ENCODE measurements around the gene LDB3. TPM values are rescaled to one million over a fixed set of nuclear protein-coding genes. Genes with fewer than 3 reads are reported as not detected.

The LDB3 gene
- total and polyA plus RNA-seq, 2 of the 4 experiments (the other 2 are of a cell fraction), result 0.36 to 2.6 TPM

GRCh38 chr10:86693721-86694369 is 25.5 kb downstream of the LDB3 start:
- intact Hi-C loops (cut with micrococcal nuclease) (loop anchor here (1.0 to 2.0 kb wide), 2 partner anchors 205 to 245 kb away; no protein-coding TSS in a partner anchor), in situ Hi-C loops (cut with MboI; ENCODE audit: low sequenced_read_pairs) (no loop called here)
- H2BK15ac ChIP-seq (ENCODE audit: low read depth, low read length), result no peak overlapping the region

More at GRCh38 chr10:86693721-86694369, 25.5 kb downstream of the LDB3 start:
- no peaks in the 10 kb centered on the region for H3K27me3 ChIP-seq (ENCODE audit: control insufficient read depth, insufficient read depth, low read length)
- peak; percentile 93 for ATAC-seq (ENCODE audit: low read depth)
- H2AFZ ChIP-seq (replicated peaks; ENCODE audit: low read length, poor library complexity), result peak overlapping the region; percentile 80
- H3K23ac ChIP-seq (ENCODE audit: low read depth, low read length), result 0 out of 2 replicates have a peak overlapping the region, but pooled peaks have one; percentile 66
- H2AK9ac ChIP-seq (replicated peaks; ENCODE audit: low read depth, low read length, poor library complexity), result peak overlapping the region; percentile 31
- ChIA-PET POLR2A (ENCODE audit: unreplicated experiment) (no interaction called here), CTCF (interaction anchor here (1.0 to 1.6 kb wide), 5 partner anchors 13 to 245 kb away, joined by 3 to 12 read pairs (median 4); no protein-coding TSS in a partner anchor)
- no peak overlapping the region for H2BK20ac ChIP-seq (ENCODE audit: low read depth, low read length)
- no peak overlapping the region for H3K18ac ChIP-seq (ENCODE audit: low read depth, low read length)
- no peak overlapping the region for H3K4me3 ChIP-seq (ENCODE audit: insufficient read depth, low read depth, low read length)
- no peaks in the 10 kb centered on the region for H3K9me3 ChIP-seq (ENCODE audit: control insufficient read depth, insufficient read depth, low read length)
- H3K4me1 ChIP-seq (ENCODE audit: control insufficient read depth, insufficient read depth, low read length), result peaks cover 6% of the 10 kb centered on the region; the same call in 1 of the 2 replicates
- H3K14ac ChIP-seq (replicated peaks; ENCODE audit: low read depth, low read length), result no peak overlapping the region; the same call in 1 of the 2 replicates
- no peak overlapping the region for H4K5ac ChIP-seq (ENCODE audit: low read depth, low read length)
- no peak overlapping the region for H3K4ac ChIP-seq (ENCODE audit: low read depth, low read length)
- no peaks in the 10 kb centered on the region for H3K36me3 ChIP-seq (ENCODE audit: control insufficient read depth, insufficient read depth, low read length)
- TF ChIP-seq RAD21 (IDR thresholded peaks at IDR 0.05; ENCODE audit: low read length) (peak; percentile 60), SMC3 (IDR thresholded peaks at IDR 0.05; ENCODE audit: low read depth, low read length) (peak; percentile 82), CTCF (conservative IDR thresholded peaks at IDR 0.05; ENCODE audit: low read depth, low read length) (peak; percentile 75), MAFK (IDR thresholded peaks at IDR 0.05; ENCODE audit: low read depth, low read length) (no peak)
- no peaks in the 10 kb centered on the region for H3K79me1 ChIP-seq (ENCODE audit: low read depth in 1 of 2, low read length in 2 of 2)
- no peak overlapping the region for H2BK5ac ChIP-seq (ENCODE audit: low read depth, low read length, poor library complexity, severe bottlenecking)
- DNase-seq, result peak; percentile 51
- WGBS, 2 experiments (ENCODE audit: extremely low coverage in 2 of 2, insufficient read length in 1 of 2), result 10% methylated on average over 4 of the region's 10 CpGs; no CpG with 5 or more reads in 1 of the 2 experiments
- BruUV-seq (replicated peaks), result no TSS peak
- H3K27ac ChIP-seq (ENCODE audit: insufficient read depth, low read length), result no peak overlapping the region
- dilution Hi-C loops (cut with HindIII; ENCODE audit: low sequenced_read_pairs, unreplicated experiment), result no loop called here
- H3K56ac ChIP-seq (ENCODE audit: extremely low read depth, insufficient read depth, low read length), result no peak overlapping the region
- peak overlapping the region in 1 of 2 experiments; percentile 47; a peak in 1 of 4 replicates for H4K8ac ChIP-seq (ENCODE audit: low read depth in 2 of 2, low read length in 2 of 2)
- H3K4me2 ChIP-seq (ENCODE audit: low read depth, low read length), result peak overlapping the region; percentile 21; the same call in 1 of the 2 replicates
- H2AK5ac ChIP-seq (ENCODE audit: low read depth, low read length), result 0 out of 2 replicates have a peak overlapping the region, but pooled peaks have one; percentile 9
- H4K91ac ChIP-seq (ENCODE audit: insufficient read depth, low read depth, low read length), result no peak overlapping the region
- peaks cover 4% of the 10 kb centered on the region for H3K9me1 ChIP-seq (ENCODE audit: insufficient read depth, low read length)
- H4K20me1 ChIP-seq (ENCODE audit: insufficient read depth, low read length), result no peaks in the 10 kb centered on the region
- H2BK120ac ChIP-seq (ENCODE audit: low read depth, low read length), result no peak overlapping the region
- no peak overlapping the region for H3K9ac ChIP-seq (ENCODE audit: low read depth, low read length)

Data from IMR-90 (cell line).